GM23338 (cell line): Measurements from ENCODE around the gene CKLF.

ENCODE experiments used
- POLR2AphosphoS5 ChIP-seq: IDR thresholded peaks from 2 replicates; pipeline ENCODE4 v1.6.1; 2016; ENCODE audit warnings: antibody characterized with exemption, low read depth
- TF ChIP-seq, protein P1 (sequence below), 2 experiments: fragments of 200-600 bp in 1 of 2; sonication (generic) in 1 of 2; conservative IDR thresholded peaks; 2 replicates each; pipeline versions ENCODE4 v1.5.1 to v1.6.1; 2016 to 2017; ENCODE audit warnings: antibody characterized with exemption in 2 of 2, low read depth in 2 of 2, mild to moderate bottlenecking in 2 of 2, moderate library complexity in 1 of 2

DNA sequence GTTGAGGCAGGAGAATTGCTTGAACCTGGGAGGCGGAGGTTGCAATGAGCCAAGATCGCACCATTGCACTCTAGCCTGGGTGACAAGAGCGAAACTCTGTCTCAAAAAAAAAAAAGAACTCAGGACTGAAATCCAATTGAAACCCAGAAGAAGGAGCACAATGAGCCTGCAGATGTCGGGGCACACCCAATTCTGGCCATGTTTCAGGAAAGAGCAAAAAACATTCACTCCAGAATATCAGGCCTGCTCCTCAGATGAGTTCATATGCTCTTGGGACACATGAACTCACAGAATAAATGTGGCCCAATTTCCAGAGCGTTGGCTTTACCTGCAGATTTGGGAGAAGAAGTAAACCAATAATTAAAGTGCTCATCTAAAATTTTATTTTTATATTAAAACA is 23.9 kb downstream of the CKLF start:
- TF ChIP-seq, protein P1, sequence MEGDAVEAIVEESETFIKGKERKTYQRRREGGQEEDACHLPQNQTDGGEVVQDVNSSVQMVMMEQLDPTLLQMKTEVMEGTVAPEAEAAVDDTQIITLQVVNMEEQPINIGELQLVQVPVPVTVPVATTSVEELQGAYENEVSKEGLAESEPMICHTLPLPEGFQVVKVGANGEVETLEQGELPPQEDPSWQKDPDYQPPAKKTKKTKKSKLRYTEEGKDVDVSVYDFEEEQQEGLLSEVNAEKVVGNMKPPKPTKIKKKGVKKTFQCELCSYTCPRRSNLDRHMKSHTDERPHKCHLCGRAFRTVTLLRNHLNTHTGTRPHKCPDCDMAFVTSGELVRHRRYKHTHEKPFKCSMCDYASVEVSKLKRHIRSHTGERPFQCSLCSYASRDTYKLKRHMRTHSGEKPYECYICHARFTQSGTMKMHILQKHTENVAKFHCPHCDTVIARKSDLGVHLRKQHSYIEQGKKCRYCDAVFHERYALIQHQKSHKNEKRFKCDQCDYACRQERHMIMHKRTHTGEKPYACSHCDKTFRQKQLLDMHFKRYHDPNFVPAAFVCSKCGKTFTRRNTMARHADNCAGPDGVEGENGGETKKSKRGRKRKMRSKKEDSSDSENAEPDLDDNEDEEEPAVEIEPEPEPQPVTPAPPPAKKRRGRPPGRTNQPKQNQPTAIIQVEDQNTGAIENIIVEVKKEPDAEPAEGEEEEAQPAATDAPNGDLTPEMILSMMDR (conservative IDR thresholded peaks at IDR 0.05; ENCODE audit: low read depth in 2 of 2), result no peak
- no peak for TF ChIP-seq POLR2AphosphoS5
